ENCODE measurements around the gene PCNA. TPM values are rescaled to one million over a fixed set of nuclear protein-coding genes. Genes with fewer than 3 reads are reported as not detected.

Gene PCNA
- total RNA-seq, 1 donor from 2014 or later, result 65.6 TPM

DNA sequence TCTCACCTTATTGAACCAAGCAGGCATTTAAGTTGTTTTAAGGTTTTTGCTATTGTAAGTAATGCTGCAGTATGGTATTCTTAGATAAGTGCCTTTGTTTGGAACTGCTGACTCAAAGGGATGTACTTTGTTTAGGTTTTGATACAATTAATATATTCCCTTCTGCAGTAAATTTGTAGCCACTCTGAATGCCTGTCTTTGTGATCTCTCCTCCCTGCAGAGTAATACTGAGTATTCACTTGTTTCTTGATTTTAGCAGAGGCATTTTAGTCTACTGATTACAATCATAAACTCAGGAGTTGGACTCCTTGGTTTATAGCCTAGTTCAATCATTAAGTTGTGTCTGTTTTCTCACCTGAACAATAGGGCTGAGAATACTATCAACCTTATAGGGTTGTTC is 20.4 kb upstream of the PCNA start:
- TF ChIP-seq, protein P1, sequence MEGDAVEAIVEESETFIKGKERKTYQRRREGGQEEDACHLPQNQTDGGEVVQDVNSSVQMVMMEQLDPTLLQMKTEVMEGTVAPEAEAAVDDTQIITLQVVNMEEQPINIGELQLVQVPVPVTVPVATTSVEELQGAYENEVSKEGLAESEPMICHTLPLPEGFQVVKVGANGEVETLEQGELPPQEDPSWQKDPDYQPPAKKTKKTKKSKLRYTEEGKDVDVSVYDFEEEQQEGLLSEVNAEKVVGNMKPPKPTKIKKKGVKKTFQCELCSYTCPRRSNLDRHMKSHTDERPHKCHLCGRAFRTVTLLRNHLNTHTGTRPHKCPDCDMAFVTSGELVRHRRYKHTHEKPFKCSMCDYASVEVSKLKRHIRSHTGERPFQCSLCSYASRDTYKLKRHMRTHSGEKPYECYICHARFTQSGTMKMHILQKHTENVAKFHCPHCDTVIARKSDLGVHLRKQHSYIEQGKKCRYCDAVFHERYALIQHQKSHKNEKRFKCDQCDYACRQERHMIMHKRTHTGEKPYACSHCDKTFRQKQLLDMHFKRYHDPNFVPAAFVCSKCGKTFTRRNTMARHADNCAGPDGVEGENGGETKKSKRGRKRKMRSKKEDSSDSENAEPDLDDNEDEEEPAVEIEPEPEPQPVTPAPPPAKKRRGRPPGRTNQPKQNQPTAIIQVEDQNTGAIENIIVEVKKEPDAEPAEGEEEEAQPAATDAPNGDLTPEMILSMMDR (IDR thresholded peaks at IDR 0.05), result no peak
- Mint-ChIP-seq H3K4me1 (ENCODE audit: unreplicated experiment) (peaks cover 10% of the 10 kb centered on the region), H3K27ac (ENCODE audit: unreplicated experiment) (no peak overlapping the region), H3K9me3 (ENCODE audit: unreplicated experiment) (no peaks in the 10 kb centered on the region), H3K4me3 (ENCODE audit: unreplicated experiment) (no peak overlapping the region), H3K36me3 (ENCODE audit: unreplicated experiment) (no peaks in the 10 kb centered on the region), H3K27me3 (ENCODE audit: unreplicated experiment) (no peaks in the 10 kb centered on the region)
- no peak for DNase-seq (ENCODE audit: extremely low spot score, unreplicated experiment)

DNA sequence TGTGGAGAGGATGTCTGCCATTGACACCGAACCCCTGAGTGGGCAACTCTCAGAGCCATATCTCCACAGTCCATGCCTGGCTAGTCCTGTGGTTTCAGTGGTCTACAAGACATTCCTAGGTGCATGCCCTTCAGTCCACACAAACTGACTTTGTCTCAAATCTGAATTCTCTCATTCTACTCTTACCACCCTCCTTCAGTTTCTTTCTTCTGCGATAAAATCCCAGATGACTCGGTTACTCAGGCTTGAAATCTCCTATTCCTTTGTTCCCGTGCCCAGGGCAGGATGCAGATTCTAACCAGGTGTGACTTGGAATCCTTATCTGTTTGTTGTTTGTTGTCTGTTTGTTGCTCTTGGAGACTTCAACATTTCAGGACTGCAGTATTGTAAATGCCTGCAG is 16.3 kb upstream of the PCNA start:
- Mint-ChIP-seq H3K4me3 (ENCODE audit: unreplicated experiment) (no peak overlapping the region), H3K27me3 (ENCODE audit: unreplicated experiment) (no peaks in the 10 kb centered on the region), H3K4me1 (ENCODE audit: unreplicated experiment) (peaks cover 17% of the 10 kb centered on the region), H3K27ac (ENCODE audit: unreplicated experiment) (peak overlapping the region; percentile 11), H3K9me3 (ENCODE audit: unreplicated experiment) (no peaks in the 10 kb centered on the region), H3K36me3 (ENCODE audit: unreplicated experiment) (no peaks in the 10 kb centered on the region)
- TF ChIP-seq, protein P1 (IDR thresholded peaks at IDR 0.05), result no peak
- DNase-seq (ENCODE audit: extremely low spot score, unreplicated experiment), result peak; percentile 42

DNA sequence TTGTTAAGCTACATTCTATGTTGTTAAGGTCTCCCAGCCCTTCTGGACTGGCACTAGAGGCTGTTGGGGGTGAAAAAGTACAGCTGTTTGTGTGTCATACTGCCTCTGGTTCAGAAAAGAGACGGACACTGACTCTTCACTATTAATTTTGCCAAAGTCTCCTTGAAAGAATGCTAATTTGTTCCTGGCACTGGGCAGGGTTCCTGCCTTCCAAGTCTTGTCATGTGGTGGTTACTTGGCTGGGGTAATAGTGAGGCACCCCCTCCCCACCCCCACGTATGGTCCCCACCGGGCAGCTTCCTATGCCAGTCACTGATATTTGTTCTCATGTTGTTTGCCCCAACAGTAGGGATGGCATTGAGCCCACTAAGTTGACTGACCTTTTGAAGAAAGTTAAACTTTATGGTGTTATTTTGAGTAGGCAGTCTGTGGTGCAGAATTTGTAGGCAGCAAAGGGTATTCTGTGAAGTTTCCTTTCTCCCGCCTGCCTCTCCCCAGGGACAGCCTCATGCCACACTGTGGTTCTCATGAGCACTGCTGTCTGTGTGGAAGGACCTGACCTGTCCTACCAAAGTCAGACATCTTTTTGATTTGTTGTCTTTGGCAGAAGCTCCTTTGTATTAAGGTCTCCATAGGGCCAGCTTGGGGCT is 15.7 kb upstream of the PCNA start:
- no peaks in the 10 kb centered on the region for H3K27me3 Mint-ChIP-seq (ENCODE audit: unreplicated experiment)
- peaks cover 19% of the 10 kb centered on the region for H3K4me1 Mint-ChIP-seq (ENCODE audit: unreplicated experiment)
- H3K36me3 Mint-ChIP-seq (ENCODE audit: unreplicated experiment), result no peaks in the 10 kb centered on the region
- no peak for DNase-seq (ENCODE audit: extremely low spot score, unreplicated experiment)
- TF ChIP-seq, protein P1 (IDR thresholded peaks at IDR 0.05), result no peak
- no peak overlapping the region for H3K27ac Mint-ChIP-seq (ENCODE audit: unreplicated experiment)
- no peaks in the 10 kb centered on the region for H3K9me3 Mint-ChIP-seq (ENCODE audit: unreplicated experiment)
- H3K4me3 Mint-ChIP-seq (ENCODE audit: unreplicated experiment), result no peak overlapping the region

- H3K9me3 Mint-ChIP-seq (ENCODE audit: unreplicated experiment), result no peaks in the 10 kb centered on the region
- H3K4me3 Mint-ChIP-seq (ENCODE audit: unreplicated experiment), result no peak overlapping the region
- peaks cover 19% of the 10 kb centered on the region for H3K4me1 Mint-ChIP-seq (ENCODE audit: unreplicated experiment)
- H3K27me3 Mint-ChIP-seq (ENCODE audit: unreplicated experiment), result no peaks in the 10 kb centered on the region
- TF ChIP-seq, protein P1 (IDR thresholded peaks at IDR 0.05), result no peak
- H3K36me3 Mint-ChIP-seq (ENCODE audit: unreplicated experiment), result no peaks in the 10 kb centered on the region
- no peak for DNase-seq (ENCODE audit: extremely low spot score, unreplicated experiment)
- no peak overlapping the region for H3K27ac Mint-ChIP-seq (ENCODE audit: unreplicated experiment)
Measured at GRCh38 chr20:5133998-5134397, 14.2 kb upstream of the PCNA start.

- peak; percentile 25 for DNase-seq (ENCODE audit: extremely low spot score, unreplicated experiment)
- Mint-ChIP-seq H3K36me3 (ENCODE audit: unreplicated experiment) (no peaks in the 10 kb centered on the region), H3K27me3 (ENCODE audit: unreplicated experiment) (no peaks in the 10 kb centered on the region), H3K4me1 (ENCODE audit: unreplicated experiment) (peaks cover 34% of the 10 kb centered on the region), H3K4me3 (ENCODE audit: unreplicated experiment) (no peak overlapping the region), H3K27ac (ENCODE audit: unreplicated experiment) (peak overlapping the region; percentile 3), H3K9me3 (ENCODE audit: unreplicated experiment) (no peaks in the 10 kb centered on the region)
- TF ChIP-seq, protein P1 (IDR thresholded peaks at IDR 0.05), result no peak
Measured at GRCh38 chr20:5131502-5131901, 11.7 kb upstream of the PCNA start.

Data from osteocyte (in vitro differentiated cells).